ENCODE measurements around the gene TMEM256. TPM values are rescaled to one million over a fixed set of nuclear protein-coding genes. Genes with fewer than 3 reads are reported as not detected.
A peak's percentile ranks its signal among the peaks of the same experiment; 100 is the strongest.

The TMEM256 gene
- total and polyA plus RNA-seq, 4 donors, result 30.0 to 130 (median 97.7) TPM

DNA sequence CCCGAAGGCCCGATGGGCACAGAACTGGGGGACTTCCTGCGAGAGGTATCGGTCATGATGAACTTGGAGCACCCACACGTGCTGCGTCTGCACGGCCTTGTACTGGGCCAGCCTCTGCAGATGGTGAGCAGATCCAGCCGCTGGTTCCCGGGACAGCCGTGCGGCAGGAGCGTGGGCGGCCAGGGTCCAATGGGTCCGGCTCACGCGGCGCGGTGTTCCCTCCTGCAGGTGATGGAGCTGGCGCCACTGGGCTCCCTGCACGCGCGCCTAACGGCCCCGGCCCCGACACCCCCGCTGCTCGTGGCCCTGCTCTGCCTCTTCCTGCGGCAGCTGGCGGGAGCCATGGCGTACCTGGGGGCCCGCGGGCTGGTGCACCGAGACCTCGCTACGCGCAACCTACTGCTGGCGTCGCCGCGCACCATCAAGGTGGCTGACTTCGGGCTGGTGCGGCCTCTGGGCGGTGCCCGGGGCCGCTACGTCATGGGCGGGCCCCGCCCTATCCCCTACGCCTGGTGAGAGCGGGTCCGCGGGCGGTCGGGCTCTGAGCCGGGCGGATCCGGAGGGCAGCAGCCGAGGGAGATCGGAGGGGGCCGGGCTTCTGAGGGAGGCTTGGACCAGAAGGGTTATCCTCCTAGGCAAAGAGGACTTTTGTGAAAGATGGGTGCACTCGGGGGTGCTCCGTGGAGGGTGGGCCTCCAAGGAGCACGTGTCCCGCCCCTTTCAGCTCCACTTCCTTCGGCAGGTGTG is 20.0 kb downstream of the TMEM256 start:
- no peak overlapping the region for H3K9ac ChIP-seq (ENCODE audit: low read depth in 1 of 2, low read length in 2 of 2)

DNA sequence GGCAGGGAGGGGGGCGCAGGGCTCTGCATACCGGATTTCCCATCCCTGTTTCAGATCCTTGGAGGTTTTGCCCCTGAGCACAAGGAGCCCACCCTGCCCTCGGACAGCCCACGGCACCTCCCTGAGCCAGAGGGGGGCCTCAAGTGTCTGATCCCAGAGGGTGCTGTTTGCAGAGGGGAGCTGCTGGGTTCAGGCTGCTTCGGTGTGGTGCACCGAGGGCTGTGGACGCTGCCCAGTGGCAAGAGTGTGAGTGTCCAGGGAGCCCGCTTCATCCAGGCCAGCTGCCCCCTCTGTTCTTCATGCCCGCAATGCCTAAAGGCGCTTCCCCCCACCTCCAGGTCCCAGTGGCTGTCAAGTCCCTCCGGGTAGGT is 20.5 kb downstream of the TMEM256 start:
- H3K36me3 ChIP-seq (ENCODE audit: control insufficient read depth in 4 of 4, insufficient read depth in 3 of 4, low read depth in 1 of 4, low read length in 3 of 4), result peaks cover 0 to 6% (median 0%) of the 10 kb centered on the region in 4 donors
- 90% methylated on average over 11 of the region's 11 CpGs for WGBS
- H3K27me3 ChIP-seq (ENCODE audit: control insufficient read depth in 4 of 4, insufficient read depth in 4 of 4, low read length in 3 of 4), result peaks cover 0 to 3% (median 0%) of the 10 kb centered on the region in 4 donors
- H3K4me1 ChIP-seq (ENCODE audit: control insufficient read depth in 4 of 4, insufficient read depth in 4 of 4, low read length in 3 of 4), result peaks cover 6 to 18% (median 12%) of the 10 kb centered on the region in 4 donors
- no peak overlapping the region for H3K4me3 ChIP-seq (ENCODE audit: low read depth in 1 of 3, low read length in 3 of 3)
- H3K9me3 ChIP-seq (ENCODE audit: control insufficient read depth in 4 of 4, low read length in 3 of 4), result no peaks in the 10 kb centered on the region
- TF ChIP-seq, protein P1, sequence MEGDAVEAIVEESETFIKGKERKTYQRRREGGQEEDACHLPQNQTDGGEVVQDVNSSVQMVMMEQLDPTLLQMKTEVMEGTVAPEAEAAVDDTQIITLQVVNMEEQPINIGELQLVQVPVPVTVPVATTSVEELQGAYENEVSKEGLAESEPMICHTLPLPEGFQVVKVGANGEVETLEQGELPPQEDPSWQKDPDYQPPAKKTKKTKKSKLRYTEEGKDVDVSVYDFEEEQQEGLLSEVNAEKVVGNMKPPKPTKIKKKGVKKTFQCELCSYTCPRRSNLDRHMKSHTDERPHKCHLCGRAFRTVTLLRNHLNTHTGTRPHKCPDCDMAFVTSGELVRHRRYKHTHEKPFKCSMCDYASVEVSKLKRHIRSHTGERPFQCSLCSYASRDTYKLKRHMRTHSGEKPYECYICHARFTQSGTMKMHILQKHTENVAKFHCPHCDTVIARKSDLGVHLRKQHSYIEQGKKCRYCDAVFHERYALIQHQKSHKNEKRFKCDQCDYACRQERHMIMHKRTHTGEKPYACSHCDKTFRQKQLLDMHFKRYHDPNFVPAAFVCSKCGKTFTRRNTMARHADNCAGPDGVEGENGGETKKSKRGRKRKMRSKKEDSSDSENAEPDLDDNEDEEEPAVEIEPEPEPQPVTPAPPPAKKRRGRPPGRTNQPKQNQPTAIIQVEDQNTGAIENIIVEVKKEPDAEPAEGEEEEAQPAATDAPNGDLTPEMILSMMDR (IDR thresholded peaks at IDR 0.05; ENCODE audit: low read depth, low read length, missing input control), result no peak
- TF ChIP-seq, protein P2, sequence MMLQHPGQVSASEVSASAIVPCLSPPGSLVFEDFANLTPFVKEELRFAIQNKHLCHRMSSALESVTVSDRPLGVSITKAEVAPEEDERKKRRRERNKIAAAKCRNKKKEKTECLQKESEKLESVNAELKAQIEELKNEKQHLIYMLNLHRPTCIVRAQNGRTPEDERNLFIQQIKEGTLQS (IDR thresholded peaks at IDR 0.05), result no peak
- TF ChIP-seq GABPA (IDR thresholded peaks at IDR 0.05 in 1 of 2, conservative IDR thresholded peaks at IDR 0.05 in 1 of 2), result no peak
- no peak overlapping the region for H3K27ac ChIP-seq (ENCODE audit: low read depth in 1 of 2, low read length in 2 of 2)
- H3K9ac ChIP-seq (ENCODE audit: low read depth in 1 of 2, low read length in 2 of 2), result no peak overlapping the region
- DNase-seq (ENCODE audit: low spot score), result no peak

More for the DNA sequence above, 20.0 kb downstream of the TMEM256 start:
- Histone ChIP-seq H3K9me3 (ENCODE audit: control insufficient read depth in 4 of 4, low read length in 3 of 4) (no peaks in the 10 kb centered on the region), H3K4me1 (ENCODE audit: control insufficient read depth in 4 of 4, insufficient read depth in 4 of 4, low read length in 3 of 4) (peaks cover 6 to 18% (median 12%) of the 10 kb centered on the region in 4 donors), H3K4me3 (ENCODE audit: low read depth in 1 of 3, low read length in 3 of 3) (peak overlapping the region in 1 of 3 donors; percentile 20), H3K27ac (ENCODE audit: low read depth in 1 of 2, low read length in 2 of 2) (no peak overlapping the region), H3K27me3 (ENCODE audit: control insufficient read depth in 4 of 4, insufficient read depth in 4 of 4, low read length in 3 of 4) (peaks cover 0 to 3% (median 0%) of the 10 kb centered on the region in 4 donors), H3K36me3 (ENCODE audit: control insufficient read depth in 4 of 4, insufficient read depth in 3 of 4, low read depth in 1 of 4, low read length in 3 of 4) (peaks cover 0 to 6% (median 2%) of the 10 kb centered on the region in 4 donors)
- DNase-seq (ENCODE audit: low spot score), result no peak
- no peak for TF ChIP-seq GABPA (IDR thresholded peaks at IDR 0.05 in 1 of 2, conservative IDR thresholded peaks at IDR 0.05 in 1 of 2)
- TF ChIP-seq YY1 (IDR thresholded peaks at IDR 0.05), result no peak
- no peak for TF ChIP-seq FOXA1 (IDR thresholded peaks at IDR 0.05)
- TF ChIP-seq, protein P1 (IDR thresholded peaks at IDR 0.05; ENCODE audit: low read depth, low read length, missing input control), result no peak
- TF ChIP-seq TAF1 (conservative IDR thresholded peaks at IDR 0.05), result no peak
- no peak for TF ChIP-seq RAD21 (IDR thresholded peaks at IDR 0.05)
- no peak for TF ChIP-seq EGR1 (IDR thresholded peaks at IDR 0.05; ENCODE audit: low read depth in 2 of 2)
- no peak for TF ChIP-seq JUND (IDR thresholded peaks at IDR 0.05)
- 63% methylated on average over 65 of the region's 65 CpGs for WGBS

DNA sequence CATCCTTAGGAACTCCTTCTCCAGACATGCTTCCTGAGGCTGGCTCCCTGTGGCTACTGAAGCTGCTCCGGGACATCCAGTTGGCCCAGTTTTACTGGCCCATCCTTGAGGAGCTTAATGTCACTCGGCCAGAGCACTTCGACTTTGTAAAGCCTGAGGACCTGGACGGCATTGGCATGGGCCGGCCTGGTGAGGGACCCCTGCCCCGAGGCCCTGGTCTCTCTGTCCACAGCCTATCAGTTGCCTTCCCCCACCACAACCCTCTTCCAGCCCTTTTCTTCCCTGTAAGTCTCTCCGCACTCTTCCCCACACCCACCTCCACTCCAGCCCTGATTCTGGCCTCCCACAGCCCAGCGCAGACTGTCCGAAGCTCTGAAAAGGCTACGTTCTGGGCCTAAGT is 21.0 kb downstream of the TMEM256 start:
- WGBS, result 94% methylated on average over 10 of the region's 10 CpGs
- no peaks in the 10 kb centered on the region for H3K9me3 ChIP-seq (ENCODE audit: control insufficient read depth in 4 of 4, low read length in 3 of 4)
- peaks cover 0 to 3% (median 0%) of the 10 kb centered on the region in 4 donors for H3K27me3 ChIP-seq (ENCODE audit: control insufficient read depth in 4 of 4, insufficient read depth in 4 of 4, low read length in 3 of 4)
- H3K4me1 ChIP-seq (ENCODE audit: control insufficient read depth in 4 of 4, insufficient read depth in 4 of 4, low read length in 3 of 4), result peaks cover 6 to 18% (median 12%) of the 10 kb centered on the region in 4 donors
- no peak overlapping the region for H3K9ac ChIP-seq (ENCODE audit: low read depth in 1 of 2, low read length in 2 of 2)
- no peak overlapping the region for H3K27ac ChIP-seq (ENCODE audit: low read depth in 1 of 2, low read length in 2 of 2)
- H3K4me3 ChIP-seq (ENCODE audit: low read depth in 1 of 3, low read length in 3 of 3), result no peak overlapping the region
- peaks cover 0 to 6% (median 0%) of the 10 kb centered on the region in 4 donors for H3K36me3 ChIP-seq (ENCODE audit: control insufficient read depth in 4 of 4, insufficient read depth in 3 of 4, low read depth in 1 of 4, low read length in 3 of 4)
- no peak for DNase-seq (ENCODE audit: low spot score)
- TF ChIP-seq FOXA2 (IDR thresholded peaks at IDR 0.05), result no peak
- TF ChIP-seq, protein P3, sequence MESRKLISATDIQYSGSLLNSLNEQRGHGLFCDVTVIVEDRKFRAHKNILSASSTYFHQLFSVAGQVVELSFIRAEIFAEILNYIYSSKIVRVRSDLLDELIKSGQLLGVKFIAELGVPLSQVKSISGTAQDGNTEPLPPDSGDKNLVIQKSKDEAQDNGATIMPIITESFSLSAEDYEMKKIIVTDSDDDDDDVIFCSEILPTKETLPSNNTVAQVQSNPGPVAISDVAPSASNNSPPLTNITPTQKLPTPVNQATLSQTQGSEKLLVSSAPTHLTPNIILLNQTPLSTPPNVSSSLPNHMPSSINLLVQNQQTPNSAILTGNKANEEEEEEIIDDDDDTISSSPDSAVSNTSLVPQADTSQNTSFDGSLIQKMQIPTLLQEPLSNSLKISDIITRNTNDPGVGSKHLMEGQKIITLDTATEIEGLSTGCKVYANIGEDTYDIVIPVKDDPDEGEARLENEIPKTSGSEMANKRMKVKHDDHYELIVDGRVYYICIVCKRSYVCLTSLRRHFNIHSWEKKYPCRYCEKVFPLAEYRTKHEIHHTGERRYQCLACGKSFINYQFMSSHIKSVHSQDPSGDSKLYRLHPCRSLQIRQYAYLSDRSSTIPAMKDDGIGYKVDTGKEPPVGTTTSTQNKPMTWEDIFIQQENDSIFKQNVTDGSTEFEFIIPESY (IDR thresholded peaks at IDR 0.05), result no peak
- no peak for TF ChIP-seq TAF1 (conservative IDR thresholded peaks at IDR 0.05)
- TF ChIP-seq JUND (IDR thresholded peaks at IDR 0.05), result no peak
